ENCODE measurements around the gene MAP1LC3B2. TPM values are rescaled to one million over a fixed set of nuclear protein-coding genes. Genes with fewer than 3 reads are reported as not detected.

The MAP1LC3B2 gene
- total RNA-seq, 1 experiment from 2014 or later: 1.5 TPM

GRCh38 chr12:116542345-116542956 is 16.7 kb upstream of the MAP1LC3B2 start:
- Histone ChIP-seq H3K23me2 (ENCODE audit: insufficient read length, low read depth, low read length, poor library complexity, severe bottlenecking) (no peaks in the 10 kb centered on the region), H3K4me1 (ENCODE audit: insufficient read depth, low read length) (peaks cover 6% of the 10 kb centered on the region; the same call in 1 of the 2 replicates), H3K18ac (ENCODE audit: insufficient read length, low read depth, low read length) (no peak overlapping the region), H2AFZ (ENCODE audit: low read length) (no peak overlapping the region), H3K79me1 (ENCODE audit: insufficient read depth, low read depth, low read length, poor library complexity, severe bottlenecking) (no peaks in the 10 kb centered on the region), H3K79me2 (ENCODE audit: insufficient read depth, low read length) (no peaks in the 10 kb centered on the region), H3K14ac (ENCODE audit: insufficient read depth, low read length) (no peak overlapping the region), H2BK5ac (ENCODE audit: insufficient read length, low read length) (no peak overlapping the region), H3K27ac (ENCODE audit: insufficient read length, low read depth, low read length) (no peak overlapping the region), H2BK20ac (ENCODE audit: low read depth, low read length, poor library complexity, severe bottlenecking) (no peak overlapping the region), H4K5ac (ENCODE audit: insufficient read length, low read depth, low read length) (no peak overlapping the region), H3K9me3 (ENCODE audit: control insufficient read depth, low read depth, low read length) (no peaks in the 10 kb centered on the region), H3K9ac (ENCODE audit: extremely low read depth, insufficient read length, low read length) (no peak overlapping the region), H2BK12ac (ENCODE audit: insufficient read length, low read depth, low read length) (no peak overlapping the region), H2BK15ac (ENCODE audit: low read depth, low read length) (no peak overlapping the region), H3K23ac (ENCODE audit: insufficient read length, low read depth, low read length) (no peak overlapping the region), H4K91ac (ENCODE audit: insufficient read length, low read depth, low read length) (no peak overlapping the region), H3K4me2 (ENCODE audit: insufficient read depth, insufficient read length, low read length) (no peak overlapping the region), H2AK5ac (ENCODE audit: insufficient read length, low read length) (no peak overlapping the region), H3K4ac (ENCODE audit: low read depth, low read length) (no peak overlapping the region), H3K56ac (ENCODE audit: insufficient read length, low read depth, low read length) (no peak overlapping the region), H4K20me1 (ENCODE audit: control insufficient read depth, insufficient read depth, insufficient read length) (no peaks in the 10 kb centered on the region), H3K27me3 (ENCODE audit: insufficient read depth, low read length) (no peaks in the 10 kb centered on the region), H2BK120ac (ENCODE audit: low read depth, low read length, poor library complexity, severe bottlenecking) (no peak overlapping the region), H3T11ph (ENCODE audit: low read length) (no peak overlapping the region), H4K8ac (replicated peaks; ENCODE audit: insufficient read length, low read depth, low read length) (no peak overlapping the region)
- Mint-ChIP-seq H3K36me3 (ENCODE audit: insufficient read depth in 1 of 3, low read depth in 3 of 3) (no peaks in the 10 kb centered on the region), H3K9me3 (no peaks in the 10 kb centered on the region), H3K27ac (peak overlapping the region in 2 of 3 experiments; percentile 0 to 44; a peak in 2 of 7 replicates), H3K27me3 (ENCODE audit: low read depth) (no peaks in the 10 kb centered on the region), H3K4me3 (no peak overlapping the region), H3K4me1 (peaks cover 25 to 37% of the 10 kb centered on the region in 2 experiments)
- DNase-seq: no peak
- no peak for TF ChIP-seq CTCF (conservative IDR thresholded peaks at IDR 0.05)
- WGBS (ENCODE audit: extremely low coverage, insufficient read length, low lambda C conversion rate): no CpG with 5 or more reads among the region's 15 CpGs
